Muscle layer of duodenum (tissue), 2 donors: ENCODE data around the gene KCNJ3.
"Not testable (repeated sequence)": the region's sequence is repeated elsewhere in the genome, so short reads cannot be mapped to it uniquely, and the experiment has no call there.

Experiments
- H3K27ac ChIP-seq: one replicate; pipeline ENCODE4 v1.7.0; 2013; ENCODE audit warnings: mild to moderate bottlenecking, low read length
- H3K27me3 ChIP-seq: one replicate; pipeline ENCODE4 v1.7.0; 2013; ENCODE audit warnings: low read depth, mild to moderate bottlenecking, control low read depth, low read length
- H3K36me3 ChIP-seq, 2 donors: one replicate each; pipeline ENCODE4 v1.7.0; 2013; ENCODE audit warnings: low read length in 2 of 2, control low read depth in 1 of 2, mild to moderate bottlenecking in 1 of 2; ENCODE audit not compliant: insufficient read depth in 2 of 2, control insufficient read depth in 1 of 2
- H3K4me1 ChIP-seq, 2 donors: one replicate each; pipeline ENCODE4 v1.7.0; 2013; ENCODE audit warnings: low read length in 2 of 2, mild to moderate bottlenecking in 2 of 2, control low read depth in 1 of 2, moderate library complexity in 1 of 2; ENCODE audit not compliant: insufficient read depth in 2 of 2, control insufficient read depth in 1 of 2
- H3K4me3 ChIP-seq, 2 donors: one replicate each; pipeline ENCODE4 v1.7.0; 2013; ENCODE audit warnings: low read length in 2 of 2, low read depth in 1 of 2, mild to moderate bottlenecking in 1 of 2
- H3K9me3 ChIP-seq, 2 donors: one replicate each; pipeline ENCODE4 v1.7.0; 2013; ENCODE audit warnings: low read length in 2 of 2, control low read depth in 1 of 2, mild to moderate bottlenecking in 1 of 2; ENCODE audit not compliant: control insufficient read depth in 1 of 2
- donor health status: healthy.

KCNJ3 gene

DNA sequence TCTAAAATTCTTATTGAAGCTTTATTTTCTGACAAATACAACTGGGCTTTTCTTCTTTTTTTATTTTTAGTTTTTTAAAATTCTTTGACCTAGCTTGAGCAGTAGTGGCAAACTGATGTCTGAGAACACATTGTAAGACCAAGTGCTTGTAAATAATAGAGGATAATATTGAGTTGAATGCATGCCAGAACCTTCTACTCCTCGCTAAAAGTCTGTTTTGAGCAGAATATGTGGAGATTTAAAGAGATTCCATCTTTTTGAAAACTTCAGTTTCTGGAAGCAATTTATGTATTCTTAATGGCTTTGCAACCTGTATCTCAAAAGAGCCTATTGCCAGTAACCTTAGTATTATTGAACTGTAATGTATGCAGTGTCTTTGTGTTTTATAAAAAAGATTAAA lies 148.3 kb downstream of the KCNJ3 start:
- H3K36me3 ChIP-seq = no peaks in the 10 kb centered on the region
- no peak overlapping the region for H3K27ac ChIP-seq
- H3K27me3 ChIP-seq = no peaks in the 10 kb centered on the region
- no peaks in the 10 kb centered on the region for H3K4me1 ChIP-seq
- no peak overlapping the region for H3K4me3 ChIP-seq
- H3K9me3 ChIP-seq = no peaks in the 10 kb centered on the region

DNA sequence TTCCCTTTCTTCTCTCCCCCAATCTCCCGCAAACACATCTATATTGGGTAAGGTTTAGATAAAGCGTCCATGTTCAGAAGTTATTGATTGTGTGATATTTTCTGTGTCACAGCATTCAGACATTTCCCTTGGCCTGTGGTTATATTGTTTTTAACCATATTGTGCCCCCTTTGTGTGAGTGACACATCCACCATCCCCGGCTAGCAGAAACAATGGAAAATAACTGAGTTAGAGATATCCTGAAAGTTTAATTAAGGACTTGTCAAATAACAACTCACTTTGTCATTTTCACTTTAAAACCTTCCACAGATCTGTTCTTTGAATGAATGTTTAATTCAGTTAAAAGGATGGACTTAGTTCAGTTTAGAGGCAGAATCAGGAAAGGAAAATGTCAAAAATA lies 151.0 kb downstream of the KCNJ3 start:
- Histone ChIP-seq H3K27ac (no peak overlapping the region), H3K4me1 (no peaks in the 10 kb centered on the region), H3K36me3 (no peaks in the 10 kb centered on the region), H3K4me3 (no peak overlapping the region), H3K9me3 (no peaks in the 10 kb centered on the region), H3K27me3 (no peaks in the 10 kb centered on the region)

DNA sequence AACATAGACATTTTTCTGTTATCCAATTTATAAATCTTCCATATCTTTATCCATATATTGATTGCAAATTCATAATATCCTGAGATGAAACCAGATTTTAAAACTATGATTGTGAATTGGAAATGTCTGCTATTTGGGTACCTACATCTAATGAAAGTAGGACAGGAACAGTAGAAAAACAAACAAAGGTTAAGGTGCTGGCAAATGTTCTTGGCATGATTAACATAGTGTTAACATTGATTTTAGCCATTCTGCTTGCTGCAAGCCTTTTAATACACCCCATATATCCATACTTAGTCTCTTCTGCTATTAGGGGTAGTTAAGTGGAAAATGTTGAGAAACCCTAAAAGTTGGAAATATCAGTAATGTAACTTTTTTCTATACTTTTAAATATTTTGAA lies 152.0 kb downstream of the KCNJ3 start:
- H3K4me3 ChIP-seq = no peak overlapping the region
- H3K27me3 ChIP-seq = no peaks in the 10 kb centered on the region
- H3K4me1 ChIP-seq = no peaks in the 10 kb centered on the region
- H3K36me3 ChIP-seq = no peaks in the 10 kb centered on the region
- H3K9me3 ChIP-seq = no peaks in the 10 kb centered on the region
- H3K27ac ChIP-seq = no peak overlapping the region

DNA sequence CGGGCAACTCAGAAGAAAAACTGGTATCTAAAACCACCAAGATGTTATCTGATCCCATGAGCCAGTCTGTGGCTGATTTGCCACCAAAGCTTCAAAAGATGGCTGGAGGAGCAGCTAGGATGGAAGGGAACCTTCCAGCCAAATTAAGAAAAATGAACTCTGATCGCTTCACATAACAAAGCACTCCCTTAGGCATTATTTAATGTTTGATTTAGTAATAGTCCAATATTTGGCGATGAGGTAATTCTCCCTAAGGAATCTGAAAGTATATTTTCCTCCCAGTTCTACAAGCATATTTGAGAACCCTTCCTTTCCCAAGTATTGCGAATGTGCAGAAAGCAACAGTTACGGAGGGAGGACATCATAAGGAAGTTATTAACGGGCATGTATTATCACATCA lies 156.6 kb downstream of the KCNJ3 start:
- Histone ChIP-seq H3K27me3 (no peaks in the 10 kb centered on the region), H3K36me3 (no peaks in the 10 kb centered on the region), H3K9me3 (no peaks in the 10 kb centered on the region), H3K4me1 (no peaks in the 10 kb centered on the region), H3K27ac (no peak overlapping the region), H3K4me3 (no peak overlapping the region)

DNA sequence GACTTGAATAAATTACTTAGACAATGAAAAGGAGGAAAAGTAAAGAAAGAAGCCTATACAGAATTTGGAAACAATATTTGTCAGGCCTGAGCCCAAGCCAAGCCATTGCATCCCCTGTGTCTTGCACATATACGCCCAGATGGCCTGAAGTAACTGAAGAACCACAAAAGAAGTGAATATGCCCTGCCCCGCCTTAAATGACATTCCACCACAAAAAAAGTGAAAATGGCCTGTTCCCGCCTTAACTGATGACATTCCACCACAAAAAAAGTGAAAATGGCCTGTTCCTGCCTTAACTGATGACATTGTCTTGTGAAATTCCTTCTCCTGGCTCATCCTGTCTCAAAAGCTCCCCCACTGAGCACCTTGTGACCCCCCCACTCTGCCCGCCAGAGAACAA lies 168.7 kb downstream of the KCNJ3 start:
- not testable (repeated sequence) for H3K9me3 ChIP-seq, H3K27me3 ChIP-seq, H3K36me3 ChIP-seq, H3K4me3 ChIP-seq, H3K4me1 ChIP-seq, H3K27ac ChIP-seq

DNA sequence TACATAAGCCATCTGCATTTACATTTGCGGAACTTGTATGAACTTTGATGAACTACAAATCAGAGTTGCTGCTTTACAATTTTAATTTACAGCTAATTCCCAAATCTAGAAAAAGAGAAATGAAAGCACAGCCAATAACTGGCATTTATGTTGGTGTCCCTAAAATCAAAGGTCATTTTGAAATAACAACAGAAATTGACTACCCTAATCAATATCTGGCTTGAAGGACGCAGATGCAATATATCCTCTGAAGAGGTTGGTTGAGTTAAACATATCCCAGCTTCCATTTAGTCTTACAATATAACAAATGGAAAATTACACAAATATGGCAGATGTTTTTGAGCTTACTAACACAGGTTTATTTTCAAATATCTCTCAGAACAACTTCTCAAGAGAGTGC lies 177.5 kb downstream of the KCNJ3 start:
- Histone ChIP-seq H3K4me3 (no peak overlapping the region), H3K27ac (no peak overlapping the region), H3K9me3 (no peaks in the 10 kb centered on the region), H3K4me1 (no peaks in the 10 kb centered on the region), H3K36me3 (no peaks in the 10 kb centered on the region), H3K27me3 (no peaks in the 10 kb centered on the region)

DNA sequence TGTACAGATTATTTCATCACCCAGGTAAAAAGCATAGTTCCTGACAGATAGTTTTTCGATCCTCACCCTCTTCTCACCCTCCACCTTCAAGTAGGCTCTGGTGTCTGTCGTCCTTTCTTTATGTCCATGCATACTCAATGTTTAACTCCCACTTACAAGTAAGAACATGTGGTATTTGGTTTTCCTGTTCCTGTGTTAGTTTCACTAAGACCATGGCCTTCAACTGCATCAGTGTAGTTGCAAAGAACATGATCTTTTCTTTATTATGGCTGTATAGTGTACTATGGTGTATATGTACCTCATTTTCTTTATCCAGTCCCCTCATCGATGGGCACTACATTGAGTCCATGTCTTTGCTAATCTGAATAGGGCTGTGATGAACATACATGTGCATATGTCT lies 184.2 kb downstream of the KCNJ3 start:
- Histone ChIP-seq H3K36me3 (no peaks in the 10 kb centered on the region), H3K4me1 (no peaks in the 10 kb centered on the region), H3K9me3 (peaks cover 0 to 9% of the 10 kb centered on the region in 2 donors), H3K4me3 (no peak overlapping the region), H3K27me3 (no peaks in the 10 kb centered on the region), H3K27ac (no peak overlapping the region)

DNA sequence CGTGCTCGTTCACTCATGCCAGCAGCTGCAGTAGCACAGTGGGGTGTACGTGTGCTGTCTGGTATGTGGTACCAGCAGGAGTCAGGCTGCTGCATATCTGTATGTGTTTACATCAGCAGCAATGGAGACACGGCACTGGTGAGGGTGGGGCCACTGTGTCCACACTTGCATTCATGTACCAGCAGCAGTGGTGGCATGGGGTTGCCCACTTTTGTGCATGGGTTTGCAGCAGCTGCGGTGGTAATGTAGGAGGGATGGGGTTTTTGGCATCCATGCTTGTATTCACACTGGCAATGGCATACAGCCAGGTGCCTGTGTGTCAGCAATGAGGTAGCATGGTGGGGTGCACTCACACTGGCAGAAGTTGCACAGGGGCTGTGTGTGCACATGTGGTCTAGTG lies 187.8 kb downstream of the KCNJ3 start:
- H3K9me3 ChIP-seq = peaks cover 0 to 9% of the 10 kb centered on the region in 2 donors
- H3K4me3 ChIP-seq = no peak overlapping the region
- no peaks in the 10 kb centered on the region for H3K36me3 ChIP-seq
- no peak overlapping the region for H3K27ac ChIP-seq
- H3K4me1 ChIP-seq = no peaks in the 10 kb centered on the region
- H3K27me3 ChIP-seq = no peaks in the 10 kb centered on the region

DNA sequence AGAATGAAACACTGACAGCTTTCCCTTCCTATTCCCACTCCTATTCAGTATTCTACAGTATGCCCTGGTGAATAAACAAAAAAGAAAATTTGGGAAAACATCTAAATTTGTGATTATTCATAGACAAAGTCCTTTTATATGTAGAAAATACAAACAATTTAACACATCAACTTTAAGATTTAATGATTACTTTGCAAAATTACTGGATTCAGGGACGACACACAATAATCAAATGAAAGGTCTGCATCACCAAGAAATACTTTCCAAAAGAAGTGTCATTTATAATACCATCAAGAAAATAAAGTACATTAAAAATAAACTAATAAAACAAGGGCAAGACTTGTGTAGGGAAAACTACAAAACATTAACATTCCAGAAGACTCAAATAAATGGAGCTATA lies 199.8 kb downstream of the KCNJ3 start:
- Histone ChIP-seq H3K36me3 (no peaks in the 10 kb centered on the region), H3K9me3 (no peaks in the 10 kb centered on the region), H3K27me3 (no peaks in the 10 kb centered on the region), H3K4me3 (no peak overlapping the region), H3K27ac (no peak overlapping the region), H3K4me1 (no peaks in the 10 kb centered on the region)

DNA sequence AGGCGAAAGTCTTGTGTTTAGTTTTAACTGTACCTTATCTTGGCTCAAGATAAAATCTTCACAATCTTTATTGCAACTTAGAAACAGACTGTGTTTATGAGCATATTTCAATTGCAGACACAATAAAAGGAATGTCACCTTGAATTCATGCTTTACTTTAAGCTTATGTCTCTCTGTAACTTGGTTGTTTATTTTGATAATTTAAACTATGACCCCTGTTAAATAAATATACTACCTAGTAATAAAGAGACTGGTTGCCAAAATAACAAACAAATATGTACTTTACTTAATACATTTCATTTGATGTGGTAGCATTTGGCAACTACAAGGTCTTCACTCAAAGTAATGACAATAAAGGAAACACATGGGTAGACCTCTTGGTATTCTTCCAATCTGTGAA lies 202.6 kb downstream of the KCNJ3 start:
- H3K9me3 ChIP-seq = no peaks in the 10 kb centered on the region
- no peaks in the 10 kb centered on the region for H3K4me1 ChIP-seq
- no peak overlapping the region for H3K27ac ChIP-seq
- no peak overlapping the region for H3K4me3 ChIP-seq
- H3K36me3 ChIP-seq = no peaks in the 10 kb centered on the region
- no peaks in the 10 kb centered on the region for H3K27me3 ChIP-seq
